ENCODE data around the gene HOXB5.

Gene HOXB5

GRCh38 chr17:48605409-48605919 is 11.9 kb upstream of the HOXB5 start (continued):
- TF ChIP-seq, protein P1, sequence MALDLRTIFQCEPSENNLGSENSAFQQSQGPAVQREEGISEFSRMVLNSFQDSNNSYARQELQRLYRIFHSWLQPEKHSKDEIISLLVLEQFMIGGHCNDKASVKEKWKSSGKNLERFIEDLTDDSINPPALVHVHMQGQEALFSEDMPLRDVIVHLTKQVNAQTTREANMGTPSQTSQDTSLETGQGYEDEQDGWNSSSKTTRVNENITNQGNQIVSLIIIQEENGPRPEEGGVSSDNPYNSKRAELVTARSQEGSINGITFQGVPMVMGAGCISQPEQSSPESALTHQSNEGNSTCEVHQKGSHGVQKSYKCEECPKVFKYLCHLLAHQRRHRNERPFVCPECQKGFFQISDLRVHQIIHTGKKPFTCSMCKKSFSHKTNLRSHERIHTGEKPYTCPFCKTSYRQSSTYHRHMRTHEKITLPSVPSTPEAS (tag by site-specific recombination; IDR thresholded peaks at IDR 0.05): no peak
- TF ChIP-seq ZBTB20 (tag by site-specific recombination; IDR thresholded peaks at IDR 0.05) (peak; percentile 22; the same call in 1 of the 2 replicates), ZNF843 (tag by site-specific recombination; IDR thresholded peaks at IDR 0.05) (0 out of 2 replicates have a peak, but pooled peaks have one; percentile 14), YY2 (tag by site-specific recombination; IDR thresholded peaks at IDR 0.05) (no peak), ZNF530 (tag by site-specific recombination; IDR thresholded peaks at IDR 0.05; ENCODE audit: low read depth) (no peak), ZNF335 (tag by site-specific recombination; conservative IDR thresholded peaks at IDR 0.05) (peak; percentile 67), ZNF701 (tag by site-specific recombination; IDR thresholded peaks at IDR 0.05) (no peak), OVOL3 (tag by site-specific recombination; IDR thresholded peaks at IDR 0.05) (no peak), ZNF274 (IDR thresholded peaks at IDR 0.05; ENCODE audit: low read length) (no peak), ZNF274 (tag by site-specific recombination; IDR thresholded peaks at IDR 0.05; ENCODE audit: borderline replicate concordance) (no peak), SP3 (tag by site-specific recombination; IDR thresholded peaks at IDR 0.05) (no peak), PRDM2 (tag by site-specific recombination; IDR thresholded peaks at IDR 0.05; ENCODE audit: borderline replicate concordance) (no peak), SP7 (tag by site-specific recombination; IDR thresholded peaks at IDR 0.05) (0 out of 2 replicates have a peak, but pooled peaks have one; percentile 35), BCL11A (tag by site-specific recombination; IDR thresholded peaks at IDR 0.05; ENCODE audit: low read depth) (no peak), SCRT1 (tag by site-specific recombination; IDR thresholded peaks at IDR 0.05; ENCODE audit: borderline replicate concordance) (peak; percentile 66; the same call in 1 of the 2 replicates), ZNF639 (tag by site-specific recombination; IDR thresholded peaks at IDR 0.05) (no peak), ZNF416 (tag by site-specific recombination; IDR thresholded peaks at IDR 0.05) (no peak), ZNF311 (tag by site-specific recombination; IDR thresholded peaks at IDR 0.05; ENCODE audit: borderline replicate concordance) (no peak), HIC1 (tag by site-specific recombination; IDR thresholded peaks at IDR 0.05) (0 out of 2 replicates have a peak, but pooled peaks have one; percentile 18), ZIC2 (tag by site-specific recombination; IDR thresholded peaks at IDR 0.05) (peak; percentile 89), ZNF2 (tag by site-specific recombination; IDR thresholded peaks at IDR 0.05) (no peak), ZNF324 (tag by site-specific recombination; IDR thresholded peaks at IDR 0.05) (no peak), TCF7L2 (IDR thresholded peaks at IDR 0.05; ENCODE audit: borderline replicate concordance, low read depth, low read length) (no peak), ZNF610 (tag by site-specific recombination; IDR thresholded peaks at IDR 0.05; ENCODE audit: borderline replicate concordance) (no peak), ZEB2 (tag by site-specific recombination; IDR thresholded peaks at IDR 0.05) (no peak; the same call in 1 of the 2 replicates), ZNF398 (tag by site-specific recombination; IDR thresholded peaks at IDR 0.05) (peak; percentile 71)
- TF ChIP-seq, protein P2, sequence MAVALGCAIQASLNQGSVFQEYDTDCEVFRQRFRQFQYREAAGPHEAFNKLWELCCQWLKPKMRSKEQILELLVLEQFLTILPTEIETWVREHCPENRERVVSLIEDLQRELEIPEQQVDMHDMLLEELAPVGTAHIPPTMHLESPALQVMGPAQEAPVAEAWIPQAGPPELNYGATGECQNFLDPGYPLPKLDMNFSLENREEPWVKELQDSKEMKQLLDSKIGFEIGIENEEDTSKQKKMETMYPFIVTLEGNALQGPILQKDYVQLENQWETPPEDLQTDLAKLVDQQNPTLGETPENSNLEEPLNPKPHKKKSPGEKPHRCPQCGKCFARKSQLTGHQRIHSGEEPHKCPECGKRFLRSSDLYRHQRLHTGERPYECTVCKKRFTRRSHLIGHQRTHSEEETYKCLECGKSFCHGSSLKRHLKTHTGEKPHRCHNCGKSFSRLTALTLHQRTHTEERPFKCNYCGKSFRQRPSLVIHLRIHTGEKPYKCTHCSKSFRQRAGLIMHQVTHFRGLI (tag by site-specific recombination; IDR thresholded peaks at IDR 0.05): no peak
